GM06990 (cell line): ENCODE results near the gene INCENP.

ENCODE experiments used
- DNase-seq: peaks from one replicate; pipeline ENCODE4 v3.0.0-alpha.2; 2011; ENCODE audit not compliant: insufficient read length; ENCODE audit errors: extremely low read depth
- H3K27me3 ChIP-seq: replicated peaks from 2 replicates; pipeline ENCODE4 v1.6.0; 2011; ENCODE audit warnings: low read length; ENCODE audit not compliant: control insufficient read depth, insufficient read depth
- H3K36me3 ChIP-seq: 2 replicates; pipeline ENCODE4 v1.5.1; 2011; ENCODE audit warnings: low read length; ENCODE audit not compliant: control insufficient read depth, insufficient read depth
- H3K4me3 ChIP-seq: replicated peaks from 2 replicates; pipeline ENCODE4 v1.5.1; 2011; ENCODE audit warnings: low read depth, mild to moderate bottlenecking, control low read depth, low read length
- TF ChIP-seq, protein P1 (sequence below): IDR thresholded peaks from 2 replicates; pipeline ENCODE4 v1.5.1; 2011; ENCODE audit warnings: low read length, control low read depth, mild to moderate bottlenecking, inconsistent platforms; ENCODE audit not compliant: insufficient read depth, poor library complexity, severe bottlenecking

The INCENP gene

DNA sequence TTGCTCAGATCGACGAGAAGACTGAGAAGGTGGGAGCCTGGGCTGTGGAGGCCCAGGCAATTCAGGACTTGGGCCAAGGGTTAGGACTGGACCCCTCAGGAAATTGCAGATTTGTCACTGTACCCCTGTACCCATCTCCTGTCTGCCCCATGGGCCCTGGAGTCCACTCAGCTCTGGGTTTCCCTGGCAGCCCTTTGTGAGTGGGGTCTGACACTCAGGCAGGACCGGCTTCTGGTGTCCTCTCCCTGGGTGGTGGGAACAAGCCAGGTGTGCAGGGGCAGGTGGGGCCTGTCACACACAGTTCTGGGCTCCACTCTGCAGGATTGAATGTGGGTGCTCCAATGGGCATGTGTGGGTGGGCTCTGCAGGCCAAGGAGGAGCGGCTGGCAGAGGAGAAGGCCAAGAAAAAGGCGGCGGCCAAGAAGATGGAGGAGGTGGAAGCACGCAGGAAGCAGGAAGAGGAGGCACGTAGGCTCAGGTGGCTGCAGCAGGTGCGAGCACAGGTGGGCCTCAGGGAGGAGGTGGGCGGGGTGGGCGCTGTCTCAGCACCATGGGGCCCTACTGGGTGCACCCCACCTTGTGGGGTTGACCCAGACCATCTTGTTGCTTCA, 21.6 kb downstream of the INCENP start:
- no peak for DNase-seq
- no peaks in the 10 kb centered on the region for H3K27me3 ChIP-seq
- TF ChIP-seq, protein P1, sequence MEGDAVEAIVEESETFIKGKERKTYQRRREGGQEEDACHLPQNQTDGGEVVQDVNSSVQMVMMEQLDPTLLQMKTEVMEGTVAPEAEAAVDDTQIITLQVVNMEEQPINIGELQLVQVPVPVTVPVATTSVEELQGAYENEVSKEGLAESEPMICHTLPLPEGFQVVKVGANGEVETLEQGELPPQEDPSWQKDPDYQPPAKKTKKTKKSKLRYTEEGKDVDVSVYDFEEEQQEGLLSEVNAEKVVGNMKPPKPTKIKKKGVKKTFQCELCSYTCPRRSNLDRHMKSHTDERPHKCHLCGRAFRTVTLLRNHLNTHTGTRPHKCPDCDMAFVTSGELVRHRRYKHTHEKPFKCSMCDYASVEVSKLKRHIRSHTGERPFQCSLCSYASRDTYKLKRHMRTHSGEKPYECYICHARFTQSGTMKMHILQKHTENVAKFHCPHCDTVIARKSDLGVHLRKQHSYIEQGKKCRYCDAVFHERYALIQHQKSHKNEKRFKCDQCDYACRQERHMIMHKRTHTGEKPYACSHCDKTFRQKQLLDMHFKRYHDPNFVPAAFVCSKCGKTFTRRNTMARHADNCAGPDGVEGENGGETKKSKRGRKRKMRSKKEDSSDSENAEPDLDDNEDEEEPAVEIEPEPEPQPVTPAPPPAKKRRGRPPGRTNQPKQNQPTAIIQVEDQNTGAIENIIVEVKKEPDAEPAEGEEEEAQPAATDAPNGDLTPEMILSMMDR, result no peak
- H3K36me3 ChIP-seq, result peaks cover 58% of the 10 kb centered on the region
- H3K4me3 ChIP-seq, result no peak overlapping the region

DNA sequence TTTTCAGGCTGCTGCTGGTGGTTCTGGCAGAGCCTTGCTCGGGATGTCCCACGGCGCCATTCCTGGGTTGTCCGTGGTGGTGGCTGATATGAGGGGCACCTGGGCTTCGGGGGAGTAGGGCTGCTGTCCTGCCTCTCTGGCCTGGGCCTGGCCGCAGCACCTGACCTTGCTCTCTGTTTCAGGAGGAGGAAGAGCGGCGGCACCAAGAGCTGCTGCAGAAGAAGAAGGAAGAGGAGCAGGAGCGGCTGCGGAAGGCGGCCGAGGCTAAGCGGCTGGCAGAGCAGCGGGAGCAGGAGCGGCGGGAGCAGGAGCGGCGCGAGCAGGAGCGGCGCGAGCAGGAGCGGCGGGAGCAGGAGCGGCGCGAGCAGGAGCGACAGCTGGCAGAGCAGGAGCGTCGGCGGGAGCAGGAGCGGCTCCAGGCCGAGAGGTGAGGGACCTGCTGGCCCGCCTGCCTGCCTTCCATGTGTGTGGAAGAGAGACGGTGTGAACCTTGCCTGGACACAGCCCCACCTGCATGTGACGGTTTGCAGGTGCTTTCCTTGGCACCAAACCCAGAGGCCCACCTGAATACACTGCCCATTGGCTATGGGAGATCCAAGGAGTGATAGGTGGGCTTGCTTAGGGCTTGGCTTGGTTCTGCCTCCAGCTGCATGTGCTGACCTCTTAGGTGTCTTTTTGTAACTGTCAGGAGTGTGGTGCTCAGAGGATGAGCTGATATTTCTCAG, 22.8 kb downstream of the INCENP start:
- H3K36me3 ChIP-seq, result peaks cover 58% of the 10 kb centered on the region

DNA sequence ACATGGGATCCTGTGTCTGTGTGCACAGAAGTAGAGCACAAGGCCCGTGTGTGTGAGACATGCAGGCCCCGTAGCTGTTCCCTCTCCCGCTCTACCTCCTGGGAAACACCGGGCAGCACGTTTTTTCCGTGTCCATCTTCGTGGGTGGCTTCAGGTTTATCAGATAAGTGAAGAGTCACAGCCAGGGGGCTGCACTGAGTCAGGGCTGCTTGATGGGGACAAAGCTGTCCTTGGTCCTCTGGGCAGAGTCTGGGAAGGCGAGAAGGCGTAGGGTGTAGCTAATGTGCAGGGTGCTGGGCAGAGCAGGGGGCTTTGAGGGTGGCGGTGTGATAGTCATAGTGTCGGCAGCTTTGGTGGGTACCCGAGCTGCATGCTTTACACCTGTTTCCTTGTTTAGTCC, 23.7 kb downstream of the INCENP start:
- no peaks in the 10 kb centered on the region for H3K27me3 ChIP-seq
- no peak overlapping the region for H3K4me3 ChIP-seq
- TF ChIP-seq, protein P1, result no peak
- H3K36me3 ChIP-seq, result peaks cover 54% of the 10 kb centered on the region
- no peak for DNase-seq

More for the DNA sequence above, 22.8 kb downstream of the INCENP start:
- TF ChIP-seq, protein P1, result no peak
- Histone ChIP-seq H3K27me3 (no peaks in the 10 kb centered on the region), H3K4me3 (no peak overlapping the region)
- no peak for DNase-seq

DNA sequence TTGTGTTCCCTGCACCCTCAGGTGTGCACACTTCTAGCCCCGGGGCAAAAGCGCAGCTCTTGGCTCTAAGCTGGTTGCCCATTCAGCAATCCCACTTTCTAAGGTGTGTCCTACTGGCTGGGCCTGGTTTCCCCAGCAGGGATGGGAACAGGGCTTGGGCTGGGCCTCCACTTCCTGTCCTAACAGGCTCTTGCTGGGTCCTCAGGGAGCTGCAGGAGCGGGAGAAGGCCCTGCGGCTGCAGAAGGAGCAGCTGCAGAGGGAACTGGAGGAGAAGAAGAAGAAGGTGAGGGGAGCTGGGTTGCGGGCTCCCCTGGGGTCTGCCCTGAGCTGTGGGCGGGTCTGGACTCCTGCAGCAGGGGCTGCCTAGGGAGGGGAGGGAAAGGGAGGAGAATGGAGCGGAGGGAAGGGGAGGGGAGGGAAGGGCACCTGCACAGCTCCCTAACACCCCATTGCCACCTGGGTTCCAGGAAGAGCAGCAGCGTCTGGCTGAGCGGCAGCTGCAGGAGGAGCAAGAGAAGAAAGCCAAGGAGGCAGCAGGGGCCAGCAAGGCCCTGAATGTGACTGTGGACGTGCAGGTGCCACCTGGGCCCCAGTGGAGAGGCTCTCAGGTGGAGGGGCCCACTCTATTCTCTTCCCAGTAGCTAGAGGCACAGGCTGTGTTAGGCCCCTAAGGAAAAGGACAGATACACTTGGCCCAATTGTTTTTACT, 24.6 kb downstream of the INCENP start:
- H3K4me3 ChIP-seq, result no peak overlapping the region
- no peak for DNase-seq
- H3K27me3 ChIP-seq, result no peaks in the 10 kb centered on the region
- peaks cover 55% of the 10 kb centered on the region for H3K36me3 ChIP-seq
- TF ChIP-seq, protein P1, result no peak

DNA sequence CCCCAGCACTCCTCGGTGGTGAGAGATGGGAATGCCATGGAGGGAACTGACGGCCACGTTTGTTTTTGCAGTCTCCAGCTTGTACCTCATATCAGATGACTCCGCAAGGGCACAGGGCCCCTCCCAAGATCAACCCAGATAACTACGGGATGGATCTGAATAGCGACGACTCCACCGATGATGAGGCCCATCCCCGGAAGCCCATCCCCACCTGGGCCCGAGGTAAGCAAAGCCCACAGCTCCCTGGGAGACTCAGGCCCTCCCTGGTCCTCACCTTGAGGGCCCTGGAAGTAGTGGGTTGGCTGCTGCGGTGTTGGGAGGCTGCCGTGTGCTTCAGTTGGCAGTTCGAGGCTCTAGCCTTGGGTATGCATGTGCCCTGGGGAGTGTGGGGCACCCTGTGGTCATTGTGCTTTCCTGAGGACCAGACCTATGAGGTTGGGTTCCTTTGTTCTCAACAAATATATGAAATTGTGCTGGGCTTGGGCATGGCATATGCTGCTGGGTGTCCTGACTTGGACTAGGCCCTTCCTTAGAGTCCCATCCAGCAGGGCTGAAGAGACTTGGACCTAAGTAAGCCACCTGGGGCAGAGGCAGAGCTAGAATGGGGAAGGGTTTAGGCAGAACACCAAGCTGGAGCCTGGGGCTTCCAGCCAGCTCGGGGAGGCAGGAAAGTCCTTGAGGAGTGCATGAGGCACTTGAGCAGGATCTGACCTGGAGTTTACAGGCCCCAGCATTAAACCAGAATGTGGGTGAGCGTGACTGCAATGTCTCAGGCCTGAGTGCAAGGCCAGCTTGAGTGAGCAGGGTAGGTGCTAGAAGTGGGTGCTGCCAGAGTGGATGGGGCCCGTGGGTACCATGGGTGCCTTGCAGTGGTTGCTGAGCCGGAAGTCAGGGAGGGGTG, 26.4 kb downstream of the INCENP start:
- no peaks in the 10 kb centered on the region for H3K27me3 ChIP-seq
- TF ChIP-seq, protein P1, result no peak
- no peak overlapping the region for H3K4me3 ChIP-seq
- no peak for DNase-seq
- H3K36me3 ChIP-seq, result peaks cover 49% of the 10 kb centered on the region
